Measurements from ENCODE around the gene PAK4. TPM values are rescaled to one million over a fixed set of nuclear protein-coding genes. Genes with fewer than 3 reads are reported as not detected.

The PAK4 gene
- total RNA-seq, 1 experiment from 2014 or later, result 63.1 TPM

- Histone ChIP-seq H2BK120ac (ENCODE audit: low read depth, low read length, poor library complexity, severe bottlenecking) (no peak overlapping the region), H2BK20ac (ENCODE audit: low read depth, low read length, poor library complexity, severe bottlenecking) (no peak overlapping the region), H3K9me3 (ENCODE audit: control insufficient read depth, low read depth, low read length) (no peaks in the 10 kb centered on the region), H3K9ac (ENCODE audit: extremely low read depth, insufficient read length, low read length) (no peak overlapping the region), H4K20me1 (ENCODE audit: control insufficient read depth, insufficient read depth, insufficient read length) (peaks cover 8% of the 10 kb centered on the region), H2AK5ac (ENCODE audit: insufficient read length, low read length) (no peak overlapping the region), H2BK12ac (ENCODE audit: insufficient read length, low read depth, low read length) (no peak overlapping the region), H3K18ac (ENCODE audit: insufficient read length, low read depth, low read length) (no peak overlapping the region), H2AFZ (ENCODE audit: low read length) (no peak overlapping the region), H4K8ac (replicated peaks; ENCODE audit: insufficient read length, low read depth, low read length) (no peak overlapping the region), H2BK15ac (ENCODE audit: low read depth, low read length) (no peak overlapping the region), H3K27ac (ENCODE audit: insufficient read length, low read depth, low read length) (no peak overlapping the region), H3K23ac (ENCODE audit: insufficient read length, low read depth, low read length) (no peak overlapping the region), H3K4me2 (ENCODE audit: insufficient read depth, insufficient read length, low read length) (no peak overlapping the region), H3K23me2 (ENCODE audit: insufficient read length, low read depth, low read length, poor library complexity, severe bottlenecking) (peaks cover 9% of the 10 kb centered on the region), H3K27me3 (ENCODE audit: insufficient read depth, low read length) (no peaks in the 10 kb centered on the region), H4K91ac (ENCODE audit: insufficient read length, low read depth, low read length) (no peak overlapping the region), H2BK5ac (ENCODE audit: insufficient read length, low read length) (no peak overlapping the region), H3K4me1 (ENCODE audit: insufficient read depth, low read length) (peaks cover 3% of the 10 kb centered on the region; the same call in 1 of the 2 replicates), H3K79me2 (ENCODE audit: insufficient read depth, low read length) (peaks cover 40% of the 10 kb centered on the region; the same call in 1 of the 2 replicates), H3K56ac (ENCODE audit: insufficient read length, low read depth, low read length) (no peak overlapping the region), H3K14ac (ENCODE audit: insufficient read depth, low read length) (no peak overlapping the region), H3T11ph (ENCODE audit: low read length) (no peak overlapping the region), H3K4ac (ENCODE audit: low read depth, low read length) (no peak overlapping the region), H3K79me1 (ENCODE audit: insufficient read depth, low read depth, low read length, poor library complexity, severe bottlenecking) (peaks cover 5% of the 10 kb centered on the region), H4K5ac (ENCODE audit: insufficient read length, low read depth, low read length) (no peak overlapping the region)
- Mint-ChIP-seq H3K9me3 (no peaks in the 10 kb centered on the region), H3K4me1 (peaks cover 59 to 75% of the 10 kb centered on the region in 2 experiments), H3K36me3 (ENCODE audit: insufficient read depth in 1 of 3, low read depth in 3 of 3) (no peaks in the 10 kb centered on the region; a peak in 3 of 7 replicates), H3K4me3 (no peak overlapping the region; a peak in 1 of 5 replicates), H3K27me3 (ENCODE audit: low read depth) (no peaks in the 10 kb centered on the region), H3K27ac (no peak overlapping the region)
- TF ChIP-seq CTCF (conservative IDR thresholded peaks at IDR 0.05), result no peak
- DNase-seq, result no peak
- WGBS (ENCODE audit: extremely low coverage, insufficient read length, low lambda C conversion rate), result no CpG with 5 or more reads among the region's 6 CpGs
Observed at GRCh38 chr19:39128516-39129079, 3.0 kb downstream of the PAK4 start.

All from H9 (cell line).